Spleen (tissue), 7 donors: ENCODE results near the gene FHIT.

ENCODE experiments used
- CTCF ChIP-seq, 11 experiments: fragments of 200-600 bp in 7 of 11; fragments of 450-650 bp in 4 of 11; sonication (generic) in 4 of 11; IDR thresholded peaks in 8 of 11; conservative IDR thresholded peaks in 3 of 11; 1 replicate in 7 of 11; 2 replicates in 4 of 11; pipeline versions ENCODE4 v1.4.0 to v1.8.0; 2016 to 2021; ENCODE audit warnings: antibody characterized with exemption in 11 of 11, inconsistent platforms in 4 of 11, mild to moderate bottlenecking in 1 of 11
- POLR2A ChIP-seq, 3 donors: fragments of 450-650 bp; IDR thresholded peaks; one replicate each; pipeline ENCODE4 v1.5.1; 2017; ENCODE audit warnings: antibody characterized with exemption in 3 of 3, mild to moderate bottlenecking in 1 of 3
- POLR2AphosphoS5 ChIP-seq, 3 donors: sonication (generic); formaldehyde crosslinking; IDR thresholded peaks; one replicate each; pipeline ENCODE4 v1.5.1; 2017; ENCODE audit warnings: antibody characterized with exemption in 3 of 3
- donor health status: DM: no; HTN: no; CAD: no; lungs with moderate emphysema.
- donor health status: DM: no; HTN: no; CAD: no.
- donor health status: DM: no; HTN: no; CAD: no.

GRCh38 chr3:59882746-59883145 is 1368.5 kb downstream of the FHIT start:
- TF ChIP-seq CTCF (IDR thresholded peaks at IDR 0.05 in 8 of 11, conservative IDR thresholded peaks at IDR 0.05 in 3 of 11) (no peak), POLR2AphosphoS5 (IDR thresholded peaks at IDR 0.05) (no peak), POLR2A (IDR thresholded peaks at IDR 0.05) (no peak)
